HepG2 (cell line): Measurements from ENCODE around the gene RPS10. TPM values are rescaled to one million over a fixed set of nuclear protein-coding genes. Genes with fewer than 3 reads are reported as not detected.

Source experiments
- CENPT ChIP-seq: sonication (generic); formaldehyde crosslinking; IDR thresholded peaks from 2 replicates; pipeline ENCODE4 v1.8.0; 2022; ENCODE audit warnings: low read depth, mild to moderate bottlenecking, moderate library complexity, missing genetic modification reagents
- FOSL2 ChIP-seq: sonication (generic); formaldehyde crosslinking; IDR thresholded peaks from 2 replicates; pipeline ENCODE4 v1.4.0; 2020; ENCODE audit warnings: missing genetic modification reagents
- FOXK2 ChIP-seq: fragments of 450-650 bp; IDR thresholded peaks from 2 replicates; pipeline ENCODE4 v1.6.1; 2016
- FOXO1 ChIP-seq: sonication (generic); formaldehyde crosslinking; IDR thresholded peaks from 2 replicates; pipeline ENCODE4 v1.4.0; 2020; ENCODE audit warnings: missing genetic modification reagents
- HHEX ChIP-seq: IDR thresholded peaks from 2 replicates; pipeline ENCODE4 v1.6.1; 2016; ENCODE audit warnings: control low read depth
- HMG20B ChIP-seq: conservative IDR thresholded peaks from 2 replicates; pipeline ENCODE4 v1.6.1; 2016; ENCODE audit warnings: missing genetic modification reagents, missing compliant biosample characterization
- IRF2 ChIP-seq: IDR thresholded peaks from 2 replicates; pipeline ENCODE4 v1.6.1; 2018; ENCODE audit warnings: missing genetic modification reagents, missing compliant biosample characterization
- IRX3 ChIP-seq: sonication (generic); formaldehyde crosslinking; IDR thresholded peaks from 2 replicates; pipeline ENCODE4 v1.8.1; 2023; ENCODE audit warnings: mild to moderate bottlenecking, low read depth, missing genetic modification reagents, borderline replicate concordance
- ISL2 ChIP-seq: sonication (generic); formaldehyde crosslinking; IDR thresholded peaks from 2 replicates; pipeline ENCODE4 v1.5.0; 2020; ENCODE audit warnings: missing genetic modification reagents
- MAFK ChIP-seq, 2 experiments: IDR thresholded peaks in 1 of 2; conservative IDR thresholded peaks in 1 of 2; 2 replicates each; pipeline ENCODE4 v1.6.1; 2011; ENCODE audit warnings: improper control_type of control experiment in 2 of 2, low read length in 2 of 2
- NAIF1 ChIP-seq: sonication (generic); formaldehyde crosslinking; IDR thresholded peaks from 2 replicates; pipeline ENCODE4 v1.5.0; 2020; ENCODE audit warnings: mild to moderate bottlenecking, missing genetic modification reagents, borderline replicate concordance
- SMAD9 ChIP-seq: sonication (generic); formaldehyde crosslinking; IDR thresholded peaks from 2 replicates; pipeline ENCODE4 v1.5.1; 2020; ENCODE audit warnings: mild to moderate bottlenecking, missing genetic modification reagents
- SPEN ChIP-seq: sonication (generic); formaldehyde crosslinking; IDR thresholded peaks from 2 replicates; pipeline ENCODE4 v1.5.1; 2020; ENCODE audit warnings: low read depth, mild to moderate bottlenecking, missing genetic modification reagents
- TFE3 ChIP-seq: IDR thresholded peaks from 2 replicates; pipeline ENCODE4 v1.6.1; 2016
- ZFP36L2 ChIP-seq: sonication (generic); formaldehyde crosslinking; IDR thresholded peaks from 2 replicates; pipeline ENCODE4 v1.4.0; 2020; ENCODE audit warnings: missing genetic modification reagents
- ZFY ChIP-seq: sonication (generic); formaldehyde crosslinking; IDR thresholded peaks from 2 replicates; pipeline ENCODE4 v1.4.0; 2020; ENCODE audit warnings: missing genetic modification reagents
- ZNF337 ChIP-seq: sonication (generic); formaldehyde crosslinking; IDR thresholded peaks from 2 replicates; pipeline ENCODE4 v1.5.1; 2020; ENCODE audit warnings: missing genetic modification reagents, low read depth, mild to moderate bottlenecking, borderline replicate concordance
- ZNF674 ChIP-seq: sonication (generic); formaldehyde crosslinking; IDR thresholded peaks from 2 replicates; pipeline ENCODE4 v1.5.0; 2020; ENCODE audit warnings: low read depth, mild to moderate bottlenecking, missing genetic modification reagents
- ZNF781 ChIP-seq: sonication (generic); formaldehyde crosslinking; IDR thresholded peaks from 2 replicates; pipeline ENCODE4 v1.5.1; 2020; ENCODE audit warnings: borderline replicate concordance, mild to moderate bottlenecking, missing genetic modification reagents; ENCODE audit errors: not compliant biosample characterization
- ZNF782 ChIP-seq: sonication (generic); formaldehyde crosslinking; IDR thresholded peaks from 2 replicates; pipeline ENCODE4 v1.4.0; 2020; ENCODE audit warnings: missing genetic modification reagents, mild to moderate bottlenecking, borderline replicate concordance
- ZSCAN20 ChIP-seq: sonication (generic); formaldehyde crosslinking; IDR thresholded peaks from 2 replicates; pipeline ENCODE4 v1.4.0; 2020; ENCODE audit warnings: missing genetic modification reagents, mild to moderate bottlenecking, borderline replicate concordance
- polyA plus RNA-seq, 8 experiments: library from polyadenylated mRNA; depleted of rRNA in 3 of 8; stranded (reverse) in 7 of 8; unstranded in 1 of 8; fragments of >200 nt; fragmentation: Illumina TruSeq in 4 of 8; extraction: Trizol in 4 of 8; gene quantifications; 2 replicates each; pipeline versions ENCODE4 v1.2.1 to v1.2.3, GENCODE V29; 2011 to 2016; ENCODE audit warnings: low read depth in 4 of 8, missing spikeins in 1 of 8, mixed read lengths in 1 of 8; ENCODE audit not compliant: insufficient read depth in 1 of 8
- total RNA-seq, 5 experiments: library from RNA; depleted of rRNA; stranded (reverse); fragments of >200 nt; fragmentation: Illumina TruSeq; extraction: Trizol; gene quantifications; 2 replicates each; pipeline ENCODE4 v1.2.3, GENCODE V29; 2016; ENCODE audit warnings: low read depth in 1 of 5
- TF ChIP-seq, protein P1 (sequence below): sonication (generic); formaldehyde crosslinking; IDR thresholded peaks from 2 replicates; pipeline ENCODE4 v1.4.0; 2020; ENCODE audit warnings: missing genetic modification reagents, borderline replicate concordance
- TF ChIP-seq, protein P2 (sequence below): sonication (generic); formaldehyde crosslinking; IDR thresholded peaks from 2 replicates; pipeline ENCODE4 v1.5.0; 2020; ENCODE audit warnings: missing genetic modification reagents
- TF ChIP-seq, protein P3 (sequence below): sonication (generic); formaldehyde crosslinking; IDR thresholded peaks from 2 replicates; pipeline ENCODE4 v1.5.0; 2020; ENCODE audit warnings: mild to moderate bottlenecking, missing genetic modification reagents, moderate library complexity
- TF ChIP-seq, protein P4 (sequence below): sonication (generic); formaldehyde crosslinking; IDR thresholded peaks from 2 replicates; pipeline ENCODE4 v1.5.0; 2020; ENCODE audit warnings: missing genetic modification reagents

The RPS10 gene
- total and polyA plus RNA-seq, 2 of the 13 experiments (the other 11 are each of a cell fraction or from before 2014, with no cell fraction given), result 2,909 to 4,648 TPM

DNA sequence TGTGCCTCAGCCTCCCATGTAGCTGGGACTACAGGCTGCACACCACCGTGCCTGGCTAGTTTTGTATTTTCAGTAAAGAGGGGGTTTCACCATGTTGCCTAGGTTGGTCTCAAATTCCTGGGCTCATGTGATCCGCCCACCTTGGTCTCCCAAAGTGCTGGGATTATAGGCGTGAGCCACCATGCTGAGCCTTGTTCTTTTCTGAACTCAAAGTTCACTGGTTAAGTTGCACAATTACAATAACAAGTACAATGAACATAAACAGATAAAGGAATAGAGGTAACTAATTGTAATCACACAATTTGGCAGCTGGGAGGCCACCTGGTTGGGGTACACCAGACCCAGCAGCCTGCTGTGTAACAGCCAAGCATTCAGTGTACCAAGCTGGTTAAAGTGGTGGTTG is 40.1 kb downstream of the RPS10 start (continued):
- TF ChIP-seq NAIF1 (CRISPR knock-in tag) (peak; percentile 79), ZNF674 (CRISPR knock-in tag) (no peak), HHEX (CRISPR knock-in tag) (no peak), ZNF782 (CRISPR knock-in tag) (no peak), CENPT (CRISPR knock-in tag) (no peak), MAFK (conservative IDR thresholded peaks at IDR 0.05 in 1 of 2, IDR thresholded peaks at IDR 0.05 in 1 of 2; ENCODE audit: low read length in 2 of 2) (no peak), HMG20B (CRISPR knock-in tag) (no peak), ZSCAN20 (CRISPR knock-in tag) (no peak), ZNF781 (no peak), FOXK2 (no peak), ZFP36L2 (no peak), FOSL2 (CRISPR knock-in tag) (peak; percentile 31; the same call in 1 of the 2 replicates), ISL2 (CRISPR knock-in tag) (no peak), SPEN (CRISPR knock-in tag) (no peak), FOXO1 (CRISPR knock-in tag) (peak; percentile 25; the same call in 1 of the 2 replicates), SMAD9 (CRISPR knock-in tag) (no peak), IRF2 (CRISPR knock-in tag) (no peak), TFE3 (CRISPR knock-in tag) (0 out of 2 replicates have a peak, but pooled peaks have one; percentile 18), ZNF337 (CRISPR knock-in tag) (no peak), IRX3 (CRISPR knock-in tag) (no peak), ZFY (CRISPR knock-in tag) (no peak)
- TF ChIP-seq, protein P1, sequence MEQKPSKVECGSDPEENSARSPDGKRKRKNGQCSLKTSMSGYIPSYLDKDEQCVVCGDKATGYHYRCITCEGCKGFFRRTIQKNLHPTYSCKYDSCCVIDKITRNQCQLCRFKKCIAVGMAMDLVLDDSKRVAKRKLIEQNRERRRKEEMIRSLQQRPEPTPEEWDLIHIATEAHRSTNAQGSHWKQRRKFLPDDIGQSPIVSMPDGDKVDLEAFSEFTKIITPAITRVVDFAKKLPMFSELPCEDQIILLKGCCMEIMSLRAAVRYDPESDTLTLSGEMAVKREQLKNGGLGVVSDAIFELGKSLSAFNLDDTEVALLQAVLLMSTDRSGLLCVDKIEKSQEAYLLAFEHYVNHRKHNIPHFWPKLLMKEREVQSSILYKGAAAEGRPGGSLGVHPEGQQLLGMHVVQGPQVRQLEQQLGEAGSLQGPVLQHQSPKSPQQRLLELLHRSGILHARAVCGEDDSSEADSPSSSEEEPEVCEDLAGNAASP (CRISPR knock-in tag), result no peak
- TF ChIP-seq, protein P2, sequence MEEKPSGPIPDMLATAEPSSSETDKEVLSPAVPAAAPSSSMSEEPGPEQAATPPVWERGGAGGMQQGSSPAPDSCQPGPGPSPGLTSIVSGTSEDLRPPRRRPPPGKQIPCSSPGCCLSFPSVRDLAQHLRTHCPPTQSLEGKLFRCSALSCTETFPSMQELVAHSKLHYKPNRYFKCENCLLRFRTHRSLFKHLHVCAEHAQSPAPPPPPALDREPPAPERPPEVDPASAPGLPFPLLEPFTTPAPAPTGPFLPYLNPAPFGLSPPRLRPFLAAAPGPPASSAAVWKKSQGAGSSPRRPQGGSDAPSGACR (CRISPR knock-in tag), result no peak
- TF ChIP-seq, protein P3, sequence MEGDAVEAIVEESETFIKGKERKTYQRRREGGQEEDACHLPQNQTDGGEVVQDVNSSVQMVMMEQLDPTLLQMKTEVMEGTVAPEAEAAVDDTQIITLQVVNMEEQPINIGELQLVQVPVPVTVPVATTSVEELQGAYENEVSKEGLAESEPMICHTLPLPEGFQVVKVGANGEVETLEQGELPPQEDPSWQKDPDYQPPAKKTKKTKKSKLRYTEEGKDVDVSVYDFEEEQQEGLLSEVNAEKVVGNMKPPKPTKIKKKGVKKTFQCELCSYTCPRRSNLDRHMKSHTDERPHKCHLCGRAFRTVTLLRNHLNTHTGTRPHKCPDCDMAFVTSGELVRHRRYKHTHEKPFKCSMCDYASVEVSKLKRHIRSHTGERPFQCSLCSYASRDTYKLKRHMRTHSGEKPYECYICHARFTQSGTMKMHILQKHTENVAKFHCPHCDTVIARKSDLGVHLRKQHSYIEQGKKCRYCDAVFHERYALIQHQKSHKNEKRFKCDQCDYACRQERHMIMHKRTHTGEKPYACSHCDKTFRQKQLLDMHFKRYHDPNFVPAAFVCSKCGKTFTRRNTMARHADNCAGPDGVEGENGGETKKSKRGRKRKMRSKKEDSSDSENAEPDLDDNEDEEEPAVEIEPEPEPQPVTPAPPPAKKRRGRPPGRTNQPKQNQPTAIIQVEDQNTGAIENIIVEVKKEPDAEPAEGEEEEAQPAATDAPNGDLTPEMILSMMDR (CRISPR knock-in tag), result no peak
- TF ChIP-seq, protein P4, sequence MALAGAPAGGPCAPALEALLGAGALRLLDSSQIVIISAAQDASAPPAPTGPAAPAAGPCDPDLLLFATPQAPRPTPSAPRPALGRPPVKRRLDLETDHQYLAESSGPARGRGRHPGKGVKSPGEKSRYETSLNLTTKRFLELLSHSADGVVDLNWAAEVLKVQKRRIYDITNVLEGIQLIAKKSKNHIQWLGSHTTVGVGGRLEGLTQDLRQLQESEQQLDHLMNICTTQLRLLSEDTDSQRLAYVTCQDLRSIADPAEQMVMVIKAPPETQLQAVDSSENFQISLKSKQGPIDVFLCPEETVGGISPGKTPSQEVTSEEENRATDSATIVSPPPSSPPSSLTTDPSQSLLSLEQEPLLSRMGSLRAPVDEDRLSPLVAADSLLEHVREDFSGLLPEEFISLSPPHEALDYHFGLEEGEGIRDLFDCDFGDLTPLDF (CRISPR knock-in tag), result no peak
